Mesothelial cell of epicardium (in vitro differentiated cells): ENCODE results near the gene MRPL4. TPM values are rescaled to one million over a fixed set of nuclear protein-coding genes. Genes with fewer than 3 reads are reported as not detected.

Experiments used
- DNase-seq, 2 experiments: peaks; one replicate each; pipeline ENCODE4 v3.0.0; 2021; ENCODE audit warnings: low spot score in 2 of 2; ENCODE audit not compliant: unreplicated experiment in 2 of 2
- H3K27ac Mint-ChIP-seq: 2 replicates; pipeline ENCODE4 v1.8.0; 2021; ENCODE audit warnings: mixed read lengths
- H3K27me3 Mint-ChIP-seq: 2 replicates; pipeline ENCODE4 v1.8.0; 2021; ENCODE audit warnings: low read depth, mixed read lengths
- H3K36me3 Mint-ChIP-seq: 2 replicates; pipeline ENCODE4 v1.8.0; 2021; ENCODE audit warnings: mixed read lengths
- H3K4me1 Mint-ChIP-seq: 2 replicates; pipeline ENCODE4 v1.8.0; 2021; ENCODE audit warnings: mixed read lengths
- H3K4me3 Mint-ChIP-seq: 2 replicates; pipeline ENCODE4 v1.8.0; 2021; ENCODE audit warnings: mild to moderate bottlenecking, moderate library complexity, mixed read lengths
- H3K9me3 Mint-ChIP-seq: 2 replicates; pipeline ENCODE4 v1.8.0; 2021; ENCODE audit warnings: mixed read lengths
- CTCF ChIP-seq: fragments of 200-600 bp; sonication (generic); IDR thresholded peaks from one replicate; pipeline ENCODE4 v1.5.0; 2021; ENCODE audit warnings: antibody characterized with exemption; ENCODE audit not compliant: unreplicated experiment
- total RNA-seq: library from RNA; stranded (reverse); gene quantifications from 3 replicates; pipeline ENCODE4 v1.2.1, GENCODE V29; 2021

MRPL4 gene
- total RNA-seq, 1 donor from 2014 or later, result 54.1 TPM

GRCh38 chr19:10226376-10227025 is 25.5 kb upstream of the MRPL4 start:
- peak; percentile 31 to 47 for DNase-seq
- Mint-ChIP-seq H3K36me3 (peaks cover 12% of the 10 kb centered on the region), H3K27me3 (no peaks in the 10 kb centered on the region), H3K9me3 (no peaks in the 10 kb centered on the region), H3K4me1 (peaks cover 16% of the 10 kb centered on the region), H3K27ac (peak overlapping the region; percentile 95), H3K4me3 (peak overlapping the region; percentile 11)
- TF ChIP-seq CTCF, result no peak

GRCh38 chr19:10227026-10227971 is 24.7 kb upstream of the MRPL4 start:
- no peak overlapping the region for H3K4me3 Mint-ChIP-seq
- DNase-seq, result no peak
- peaks cover 9% of the 10 kb centered on the region for H3K36me3 Mint-ChIP-seq
- H3K27me3 Mint-ChIP-seq, result no peaks in the 10 kb centered on the region
- peak; percentile 28 for TF ChIP-seq CTCF
- H3K9me3 Mint-ChIP-seq, result no peaks in the 10 kb centered on the region
- peak overlapping the region; percentile 64 for H3K27ac Mint-ChIP-seq
- peaks cover 16% of the 10 kb centered on the region for H3K4me1 Mint-ChIP-seq

- H3K4me1 Mint-ChIP-seq, result peaks cover 16% of the 10 kb centered on the region
- H3K9me3 Mint-ChIP-seq, result no peaks in the 10 kb centered on the region
- H3K4me3 Mint-ChIP-seq, result no peak overlapping the region
- H3K27me3 Mint-ChIP-seq, result no peaks in the 10 kb centered on the region
- TF ChIP-seq CTCF, result no peak
- no peak for DNase-seq
- H3K27ac Mint-ChIP-seq, result peak overlapping the region; percentile 21
- H3K36me3 Mint-ChIP-seq, result peaks cover 6% of the 10 kb centered on the region
These were observed 23.6 kb upstream of the MRPL4 start for GRCh38 chr19:10228393-10228792.

GRCh38 chr19:10228920-10229319 is 23.1 kb upstream of the MRPL4 start:
- no peak for TF ChIP-seq CTCF
- no peaks in the 10 kb centered on the region for H3K9me3 Mint-ChIP-seq
- H3K27me3 Mint-ChIP-seq, result no peaks in the 10 kb centered on the region
- peaks cover 16% of the 10 kb centered on the region for H3K4me1 Mint-ChIP-seq
- H3K36me3 Mint-ChIP-seq, result peaks cover 5% of the 10 kb centered on the region
- DNase-seq, result no peak
- H3K27ac Mint-ChIP-seq, result peak overlapping the region; percentile 50
- peak overlapping the region; percentile 86 for H3K4me3 Mint-ChIP-seq

- DNase-seq, result peak; percentile 58 to 70
- Mint-ChIP-seq H3K9me3 (no peaks in the 10 kb centered on the region), H3K4me3 (peak overlapping the region; percentile 86), H3K27ac (peak overlapping the region; percentile 93), H3K27me3 (no peaks in the 10 kb centered on the region), H3K4me1 (peaks cover 16% of the 10 kb centered on the region), H3K36me3 (no peaks in the 10 kb centered on the region)
- no peak for TF ChIP-seq CTCF
These were observed 21.7 kb upstream of the MRPL4 start for GRCh38 chr19:10230173-10230860.
